Measurements from ENCODE around the gene ZMYND11.

ZMYND11 gene

DNA sequence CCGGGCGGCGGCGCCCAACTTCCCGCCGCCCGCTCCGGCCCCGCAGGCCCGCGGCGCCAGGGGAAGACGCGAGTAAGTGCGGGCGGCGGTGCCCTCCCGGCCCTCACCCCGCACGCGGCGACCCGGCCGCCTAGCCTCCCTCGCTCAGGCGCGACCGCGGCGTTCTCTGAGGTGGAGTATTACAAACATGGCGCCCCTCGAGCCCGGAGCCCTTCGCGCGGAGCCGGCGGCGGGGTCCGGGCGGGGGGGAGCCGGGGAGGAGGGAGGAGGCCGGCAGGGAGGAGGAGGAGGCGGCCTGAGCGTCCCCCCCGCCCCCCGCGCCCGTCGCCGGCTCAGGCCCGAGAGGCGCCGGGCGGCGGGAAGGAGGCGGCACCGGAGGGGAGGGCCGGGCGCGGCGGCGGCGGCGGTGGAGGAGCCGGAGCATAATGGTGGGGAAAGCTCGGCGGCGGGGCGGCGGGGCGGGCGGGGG, at the start of gene ZMYND11:
ZMYND11 (plus strand) TSS at position 324 of the 469 bp plus-strand sequence. CDS start 44,558 bp downstream, outside the sequence.
- peak; percentile 69 for DNase-seq (ENCODE audit: low spot score)

DNA sequence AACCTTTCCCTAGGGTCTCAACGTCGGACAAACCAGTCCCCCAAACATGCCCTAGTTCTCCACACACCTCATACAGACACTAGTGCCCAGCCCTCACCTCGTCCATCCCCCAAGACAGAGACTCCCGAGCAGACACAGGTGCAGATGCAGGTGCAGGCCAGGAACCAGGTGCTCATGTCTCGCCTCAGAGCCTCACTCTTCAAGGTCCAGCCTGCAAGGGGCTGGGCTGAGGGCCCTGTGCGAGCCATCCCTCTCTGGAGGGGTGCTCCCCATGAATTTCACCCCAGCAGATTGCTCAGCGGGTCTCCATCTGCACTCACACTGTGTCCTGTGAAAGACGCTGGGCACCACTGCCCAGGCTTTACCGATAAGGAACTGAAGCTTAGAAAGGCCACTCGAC, 49.2 kb upstream of the ZMYND11 start:
- no peak for DNase-seq (ENCODE audit: low spot score)

GRCh38 chr10:87177-88080, 47.8 kb upstream of the ZMYND11 start:
- DNase-seq (ENCODE audit: low spot score), result no peak

- no peak for DNase-seq (ENCODE audit: low spot score)
Measured at GRCh38 chr10:88253-88652, 47.0 kb upstream of the ZMYND11 start.

GRCh38 chr10:89248-89647, 46.0 kb upstream of the ZMYND11 start:
- no peak for DNase-seq (ENCODE audit: low spot score)

DNA sequence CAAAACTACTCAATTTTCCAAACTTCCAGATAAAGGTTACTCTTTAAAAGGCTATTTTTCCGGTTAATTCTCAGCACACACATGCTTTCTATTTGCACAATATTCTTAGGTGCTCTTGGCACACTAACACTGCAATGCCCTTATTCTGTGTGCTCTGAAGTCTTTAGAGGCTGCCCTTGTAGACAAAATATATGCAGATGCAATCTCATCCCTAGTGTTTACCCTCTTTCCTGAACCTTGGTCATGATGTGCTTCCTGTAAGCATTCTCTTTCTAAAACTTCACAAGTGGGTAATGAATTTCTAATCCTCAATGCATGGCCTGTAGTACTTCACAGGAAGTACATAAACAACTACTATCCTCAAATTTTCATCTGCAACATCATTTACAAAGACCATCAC, 45.1 kb upstream of the ZMYND11 start:
- DNase-seq (ENCODE audit: low spot score), result no peak

DNA sequence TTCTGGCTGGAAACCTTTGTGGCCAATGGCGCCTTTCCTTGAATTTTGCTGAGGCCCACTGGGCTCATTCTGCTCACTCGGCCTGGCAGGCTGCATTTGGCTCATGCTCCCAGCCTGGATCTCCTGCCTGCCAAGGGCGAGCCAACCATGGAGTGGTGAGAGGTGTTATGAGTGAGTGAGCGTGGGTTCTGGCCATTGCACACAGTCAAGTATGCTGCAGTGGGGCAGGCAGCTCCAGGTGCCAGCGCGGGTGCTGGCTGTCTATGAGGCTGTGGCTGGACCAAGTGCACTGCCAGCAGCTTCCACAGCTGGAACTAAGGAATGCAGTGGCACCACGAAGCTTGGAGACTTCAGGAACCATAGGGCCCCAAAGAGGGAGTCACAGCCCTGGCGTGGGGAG, 43.9 kb upstream of the ZMYND11 start:
- no peak for DNase-seq (ENCODE audit: low spot score)

GRCh38 chr10:92153-92552, 43.1 kb upstream of the ZMYND11 start:
- no peak for DNase-seq (ENCODE audit: low spot score)

DNA sequence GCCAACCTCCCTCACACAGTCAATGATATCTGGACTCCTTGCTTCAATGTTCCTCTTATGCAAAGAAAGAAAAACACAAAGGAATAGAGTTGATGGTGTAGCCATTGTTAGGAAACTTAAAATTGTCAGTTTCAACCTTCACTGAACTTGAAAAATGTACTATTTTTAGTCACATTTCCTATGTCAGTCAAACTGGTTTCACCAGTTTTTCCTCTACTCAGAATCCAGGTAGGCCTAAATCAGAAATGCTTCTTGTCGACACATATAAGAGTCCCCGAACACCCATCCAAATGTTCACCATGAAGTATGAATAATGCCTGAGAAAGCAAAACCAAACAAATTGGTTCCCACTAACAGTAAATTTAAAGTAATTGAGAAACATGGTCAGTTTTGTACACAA, 42.4 kb upstream of the ZMYND11 start:
- no peak for DNase-seq (ENCODE audit: low spot score)

DNA sequence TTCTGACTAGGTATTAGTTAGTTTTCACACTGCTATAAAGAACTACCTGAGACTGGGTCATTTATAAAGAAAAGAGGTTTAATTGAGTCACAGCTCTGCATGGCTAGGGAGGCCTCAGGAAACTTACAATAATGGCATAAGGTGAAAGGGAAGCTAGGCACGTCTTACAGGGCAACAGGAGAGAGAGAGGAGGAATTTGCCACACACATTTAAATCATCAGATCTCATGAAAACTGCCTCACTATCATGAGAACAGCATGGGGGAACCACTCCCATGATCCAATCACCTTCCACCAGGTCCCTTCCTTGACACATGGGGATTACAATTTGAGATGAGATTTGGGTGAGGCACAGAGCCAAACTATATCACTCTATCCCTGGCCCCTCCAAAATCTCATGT, 40.6 kb upstream of the ZMYND11 start:
- no peak for DNase-seq (ENCODE audit: low spot score)

DNA sequence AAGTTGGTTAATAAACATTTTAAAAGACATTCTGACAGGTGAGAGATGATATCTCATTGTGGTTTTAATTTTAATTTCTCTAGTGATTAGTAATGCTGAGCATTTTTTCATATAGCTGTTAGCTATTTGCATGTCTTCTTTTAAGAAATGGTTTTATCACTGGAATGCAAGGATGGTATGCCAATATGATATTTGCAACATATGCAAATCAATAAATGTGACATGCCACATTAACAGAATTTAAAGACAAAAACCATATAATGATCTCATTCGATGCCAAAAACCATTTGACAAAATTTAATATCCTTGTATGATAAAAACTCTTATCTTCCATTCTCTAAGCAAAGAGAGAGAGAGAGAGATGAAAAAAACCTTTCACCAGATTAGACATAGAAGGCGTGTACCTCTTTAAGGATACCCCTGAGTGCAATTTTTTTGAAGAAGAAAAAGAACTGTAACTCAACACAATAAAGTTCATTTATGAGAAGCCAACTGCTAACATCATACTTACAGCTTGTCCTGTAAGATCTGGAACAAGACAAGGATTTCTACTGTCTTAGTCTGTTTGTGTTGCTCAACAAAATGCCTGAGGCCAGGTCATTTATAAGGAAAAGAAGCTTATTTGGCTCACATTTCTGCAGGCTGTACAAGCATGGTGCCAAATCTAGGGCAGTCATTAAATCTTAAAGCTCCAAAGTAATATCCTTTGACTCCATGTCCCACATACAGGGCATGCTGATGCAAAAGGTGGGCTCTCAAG, 39.7 kb upstream of the ZMYND11 start:
- no peak for DNase-seq (ENCODE audit: low spot score)

DNA sequence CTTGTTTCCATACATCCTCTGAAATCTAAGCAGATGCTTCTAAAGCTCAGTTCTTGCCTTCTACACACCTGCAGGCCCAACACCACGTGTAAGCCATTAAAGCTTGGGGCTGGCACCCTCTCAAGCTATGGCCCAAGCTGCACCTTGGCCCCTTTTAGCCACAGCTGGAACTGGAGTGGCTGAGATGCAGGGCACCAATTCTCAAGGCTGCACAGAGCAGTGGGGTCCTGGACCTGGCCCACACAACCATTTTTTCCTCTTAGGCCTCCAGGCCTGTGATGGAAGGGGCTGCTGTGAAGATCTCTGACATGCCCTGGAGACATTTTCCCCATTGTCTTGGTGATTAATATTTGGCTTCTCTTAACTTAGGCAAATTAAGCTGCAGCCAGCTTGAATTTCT, 38.8 kb upstream of the ZMYND11 start:
- no peak for DNase-seq (ENCODE audit: low spot score)

- DNase-seq (ENCODE audit: low spot score), result no peak
Measured at GRCh38 chr10:104416-104815, 30.8 kb upstream of the ZMYND11 start.

DNA sequence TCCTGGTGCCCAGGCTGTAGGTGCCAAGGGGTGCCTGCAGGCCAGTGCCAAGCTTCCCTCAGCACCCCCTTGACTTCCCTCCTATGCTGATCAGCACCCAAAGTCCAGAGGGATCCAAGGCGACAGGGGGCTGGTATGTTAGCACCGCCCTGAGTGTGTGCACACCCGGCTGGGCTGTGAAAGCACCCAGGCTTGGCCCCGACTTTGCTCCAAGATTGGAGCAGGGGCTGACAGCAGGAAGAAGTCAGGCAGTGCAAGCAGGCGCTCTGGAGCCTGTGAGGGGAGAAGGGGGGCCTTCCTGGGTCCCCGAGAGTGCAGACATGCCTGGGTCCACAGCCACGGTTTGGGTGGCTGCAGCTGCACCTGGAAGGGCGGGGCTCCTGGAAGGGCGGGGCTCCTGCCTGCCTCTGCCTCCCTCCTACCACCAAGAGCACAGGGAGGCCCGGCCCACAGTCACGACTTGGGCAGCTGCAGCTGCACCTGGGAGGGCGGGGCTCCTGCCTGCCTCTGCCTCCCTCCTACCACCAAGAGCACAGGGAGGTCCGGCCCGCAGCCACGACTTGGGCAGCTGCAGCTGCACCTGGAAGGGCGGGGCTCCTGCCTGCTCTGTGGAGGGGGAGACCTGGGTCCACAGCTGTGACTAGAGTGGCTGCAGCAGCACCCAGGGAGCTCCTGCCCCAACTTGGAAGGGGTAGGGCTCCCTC, 30.2 kb upstream of the ZMYND11 start:
- DNase-seq (ENCODE audit: low spot score), result no peak

DNA sequence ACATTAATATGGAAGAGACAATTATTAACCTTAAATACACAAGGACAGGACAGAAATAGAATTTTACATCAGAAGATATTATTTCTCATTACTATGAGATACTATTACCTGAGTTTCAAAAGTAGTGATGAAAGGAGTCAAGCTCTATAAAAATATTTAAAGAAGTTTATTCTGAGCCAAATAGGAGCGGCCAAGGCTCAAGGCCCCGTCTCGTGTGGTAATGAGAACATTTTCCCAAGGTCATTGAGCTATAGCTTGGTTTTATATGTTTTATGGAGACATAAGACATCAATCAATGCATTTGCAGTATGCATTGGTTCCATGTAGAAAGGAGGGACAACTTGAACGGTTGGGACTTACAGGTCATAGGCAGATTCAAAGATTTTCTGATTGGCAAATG, 29.4 kb upstream of the ZMYND11 start:
- DNase-seq (ENCODE audit: low spot score), result no peak

GRCh38 chr10:106740-107139, 28.5 kb upstream of the ZMYND11 start:
- no peak for DNase-seq (ENCODE audit: low spot score)

DNA sequence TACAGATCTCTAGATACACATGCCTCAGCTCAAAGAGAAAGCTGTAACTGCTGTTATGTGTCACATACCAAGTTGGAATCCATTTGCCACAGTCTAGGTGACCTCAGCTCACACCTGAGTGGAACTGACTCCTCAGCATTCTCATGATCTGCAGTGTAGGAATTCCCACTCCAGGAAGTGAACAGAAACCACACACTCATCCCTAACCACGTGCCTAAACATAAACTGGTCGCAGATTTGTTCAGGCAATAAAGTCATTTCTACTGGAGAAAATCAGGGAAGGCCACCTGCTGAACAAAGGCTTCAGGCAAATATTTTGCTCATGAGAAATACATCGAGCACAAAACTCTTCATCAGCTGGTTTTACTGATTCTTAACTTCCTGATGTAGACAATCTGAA, 23.0 kb upstream of the ZMYND11 start:
- DNase-seq (ENCODE audit: low spot score), result no peak

- DNase-seq (ENCODE audit: low spot score), result no peak
Measured at GRCh38 chr10:124874-125273, 10.4 kb upstream of the ZMYND11 start.

GRCh38 chr10:127612-128432, 7.4 kb upstream of the ZMYND11 start:
- peak; percentile 57 for DNase-seq (ENCODE audit: low spot score)

GRCh38 chr10:129810-130209, 5.4 kb upstream of the ZMYND11 start:
- peak; percentile 42 for DNase-seq (ENCODE audit: low spot score)
